ENCODE data around the gene RABGAP1L. TPM values are rescaled to one million over a fixed set of nuclear protein-coding genes. Genes with fewer than 3 reads are reported as not detected.
"Not testable (repeated sequence)": the region's sequence is repeated elsewhere in the genome, so short reads cannot be mapped to it uniquely, and the experiment has no call there.

Gene RABGAP1L
- total RNA-seq, 4 donors from 2014 or later, result 31.7 to 49.7 (median 34.3) TPM

DNA sequence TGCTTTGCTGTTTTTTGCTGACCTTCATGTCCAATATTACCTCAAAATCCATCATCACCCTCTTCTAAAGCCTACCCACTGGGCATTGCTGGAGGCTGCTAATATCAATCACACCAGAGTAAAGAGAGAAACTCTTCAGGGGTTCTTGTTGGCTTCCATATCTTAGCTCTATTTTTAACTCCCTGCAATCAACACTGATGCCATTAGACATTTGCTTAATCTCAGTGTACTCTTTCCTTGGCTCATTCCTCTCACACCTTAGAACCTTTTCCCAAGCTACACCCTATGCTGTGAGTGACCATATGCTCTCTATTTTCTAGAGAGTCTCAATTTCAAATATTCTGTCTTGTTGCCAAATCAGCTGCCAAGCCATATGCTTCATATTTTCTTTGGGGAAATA is 40.6 kb upstream of the RABGAP1L start:
- TF ChIP-seq, protein P1, sequence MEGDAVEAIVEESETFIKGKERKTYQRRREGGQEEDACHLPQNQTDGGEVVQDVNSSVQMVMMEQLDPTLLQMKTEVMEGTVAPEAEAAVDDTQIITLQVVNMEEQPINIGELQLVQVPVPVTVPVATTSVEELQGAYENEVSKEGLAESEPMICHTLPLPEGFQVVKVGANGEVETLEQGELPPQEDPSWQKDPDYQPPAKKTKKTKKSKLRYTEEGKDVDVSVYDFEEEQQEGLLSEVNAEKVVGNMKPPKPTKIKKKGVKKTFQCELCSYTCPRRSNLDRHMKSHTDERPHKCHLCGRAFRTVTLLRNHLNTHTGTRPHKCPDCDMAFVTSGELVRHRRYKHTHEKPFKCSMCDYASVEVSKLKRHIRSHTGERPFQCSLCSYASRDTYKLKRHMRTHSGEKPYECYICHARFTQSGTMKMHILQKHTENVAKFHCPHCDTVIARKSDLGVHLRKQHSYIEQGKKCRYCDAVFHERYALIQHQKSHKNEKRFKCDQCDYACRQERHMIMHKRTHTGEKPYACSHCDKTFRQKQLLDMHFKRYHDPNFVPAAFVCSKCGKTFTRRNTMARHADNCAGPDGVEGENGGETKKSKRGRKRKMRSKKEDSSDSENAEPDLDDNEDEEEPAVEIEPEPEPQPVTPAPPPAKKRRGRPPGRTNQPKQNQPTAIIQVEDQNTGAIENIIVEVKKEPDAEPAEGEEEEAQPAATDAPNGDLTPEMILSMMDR (IDR thresholded peaks at IDR 0.05), result no peak
- DNase-seq (ENCODE audit: low spot score), result no peak
- ATAC-seq (ENCODE audit: low FRiP score), result no peak

DNA sequence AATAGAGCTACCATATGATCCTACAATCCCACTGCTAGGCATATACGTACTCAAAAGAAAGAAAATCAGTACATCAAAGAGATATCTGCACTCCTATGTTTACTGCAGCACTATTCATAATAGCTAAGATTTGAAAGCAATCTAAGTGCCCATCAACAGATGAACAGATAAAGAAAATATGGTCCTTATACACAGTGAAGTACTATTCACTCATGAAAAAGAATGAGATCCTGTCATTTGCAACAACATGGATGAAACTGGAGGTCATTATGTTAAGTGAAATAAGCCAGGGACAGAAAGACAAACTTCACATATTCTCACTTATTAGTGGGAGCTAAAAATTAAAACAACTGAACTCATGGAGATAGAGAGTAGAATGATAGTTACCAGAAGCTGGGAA is 37.0 kb upstream of the RABGAP1L start:
- not testable (repeated sequence) for DNase-seq (ENCODE audit: low spot score); ATAC-seq (ENCODE audit: low FRiP score)

DNA sequence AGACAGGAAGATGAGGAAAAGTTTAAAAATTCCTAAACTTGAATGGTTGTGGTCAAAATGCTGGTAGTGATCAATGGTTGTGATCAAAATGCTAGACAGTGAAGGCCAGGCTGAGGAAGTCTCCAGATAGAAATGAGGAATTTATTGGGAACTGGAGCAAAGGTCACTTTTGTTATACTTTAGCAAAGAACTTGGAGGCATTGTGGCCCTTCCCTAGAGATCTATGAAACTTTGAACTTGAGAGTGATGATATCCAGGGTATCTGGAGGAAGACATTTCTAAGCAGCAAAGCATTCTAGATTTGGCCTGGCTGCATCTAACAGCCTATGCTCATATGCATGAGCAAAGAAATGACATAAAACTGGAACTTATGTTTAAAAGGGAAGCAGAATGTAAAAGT is 35.5 kb upstream of the RABGAP1L start:
- ATAC-seq (ENCODE audit: low FRiP score) (no peak), DNase-seq (ENCODE audit: low spot score) (no peak)

DNA sequence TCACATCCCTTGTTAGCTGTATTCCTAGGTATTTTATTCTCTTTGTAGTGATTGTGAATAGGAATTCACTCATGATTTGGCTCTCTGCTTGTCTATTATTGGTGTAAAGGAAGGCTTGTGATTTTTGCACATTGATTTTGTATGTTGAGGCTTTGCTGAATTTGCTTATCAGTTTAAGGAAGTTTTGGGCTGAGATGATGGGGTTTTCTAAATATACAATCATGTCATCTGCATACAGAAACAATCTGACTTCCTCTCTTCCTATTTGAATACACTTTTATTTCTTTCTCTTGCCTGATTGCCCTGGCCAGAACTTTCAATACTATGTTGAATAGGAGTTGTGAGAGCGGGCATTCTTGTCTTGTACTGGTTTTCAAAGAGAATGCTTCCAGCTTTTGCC is 32.1 kb upstream of the RABGAP1L start:
- ATAC-seq (ENCODE audit: low FRiP score), result not testable (repeated sequence)

More for the DNA sequence above, 35.5 kb upstream of the RABGAP1L start:
- TF ChIP-seq, protein P1 (IDR thresholded peaks at IDR 0.05), result no peak

DNA sequence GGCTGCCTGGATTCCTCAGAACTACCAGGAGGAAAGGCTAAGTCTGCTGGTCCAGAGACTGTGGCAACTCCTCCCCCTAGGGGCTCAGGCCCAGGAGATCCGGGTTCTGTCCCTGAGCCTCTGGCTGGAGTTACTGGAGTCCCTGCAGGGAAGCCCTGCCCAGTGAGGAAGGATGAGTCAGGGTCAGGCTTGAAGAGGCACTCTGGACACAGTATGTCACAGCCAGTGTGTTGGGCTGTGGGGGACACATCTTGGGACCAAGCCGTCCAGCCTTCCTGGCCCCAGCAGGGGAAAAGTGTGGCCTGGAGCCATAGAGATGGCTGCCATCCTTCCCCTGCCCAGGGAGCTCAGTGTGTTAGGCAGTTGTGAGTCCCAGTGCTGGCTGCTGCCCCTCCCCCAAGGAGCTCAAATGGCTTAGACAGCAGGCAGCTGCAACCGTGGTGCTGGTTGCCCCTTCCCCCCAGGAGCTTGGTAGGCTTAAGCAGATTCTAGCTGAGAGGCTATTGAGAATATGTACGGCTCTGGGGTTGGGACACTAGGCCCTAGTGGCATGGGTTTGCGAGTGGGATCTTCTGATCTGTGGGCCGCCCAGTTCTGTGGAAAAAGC is 28.2 kb upstream of the RABGAP1L start:
- TF ChIP-seq, protein P1 (IDR thresholded peaks at IDR 0.05), result no peak
- DNase-seq (ENCODE audit: low spot score), result no peak
- ATAC-seq (ENCODE audit: low FRiP score), result no peak

More for the DNA sequence above, 32.1 kb upstream of the RABGAP1L start:
- DNase-seq (ENCODE audit: low spot score), result not testable (repeated sequence)

DNA sequence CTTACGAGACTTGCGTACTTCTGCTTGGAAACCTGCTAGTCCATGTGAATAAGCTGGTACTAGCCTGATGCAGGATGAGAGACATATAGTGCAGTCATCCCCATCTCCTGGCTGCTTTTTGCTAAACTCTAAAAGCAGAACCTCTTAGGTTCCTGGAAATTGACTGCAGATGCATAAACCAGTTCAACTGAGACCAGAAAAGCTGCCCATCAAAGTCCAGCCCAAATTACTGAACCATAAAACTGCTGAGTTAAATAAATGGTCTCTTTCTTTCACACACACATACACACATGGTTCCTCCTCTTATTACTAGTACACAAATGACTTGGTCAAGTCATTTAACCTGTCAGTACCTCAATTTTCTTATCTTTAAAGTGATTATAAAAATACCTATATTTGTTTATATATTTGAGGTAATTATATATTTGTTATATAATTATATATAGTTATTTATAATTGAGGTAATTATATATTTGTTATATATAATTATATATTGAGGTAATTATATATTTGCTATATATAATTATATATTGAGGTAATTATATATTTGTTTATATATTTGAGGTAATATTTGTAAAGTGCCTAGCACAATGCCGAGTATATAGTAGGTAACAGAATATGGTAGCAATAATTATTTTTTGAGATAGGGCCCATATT is 25.2 kb upstream of the RABGAP1L start:
- DNase-seq (ENCODE audit: low spot score), result no peak
- ATAC-seq (ENCODE audit: low FRiP score), result no peak
- TF ChIP-seq, protein P1 (IDR thresholded peaks at IDR 0.05), result no peak

DNA sequence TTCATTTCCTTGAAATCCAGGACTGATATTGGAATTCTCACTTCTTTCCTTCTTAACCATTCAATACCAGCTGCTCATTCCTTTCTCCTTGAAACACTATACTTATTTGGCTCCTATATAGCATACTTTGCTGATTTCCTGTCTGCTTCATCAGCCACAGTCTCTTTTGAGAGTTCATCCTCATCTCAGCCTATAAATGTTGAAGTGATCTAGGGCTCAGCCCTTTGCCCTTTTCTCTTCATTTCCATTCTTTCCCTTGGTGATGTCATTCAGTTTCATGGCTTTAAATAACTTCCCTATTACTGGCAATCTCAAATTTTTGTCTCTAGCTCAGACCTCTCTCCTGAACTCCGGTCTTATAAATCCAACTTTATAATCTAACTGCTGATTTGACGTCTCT is 24.1 kb upstream of the RABGAP1L start:
- TF ChIP-seq, protein P1 (IDR thresholded peaks at IDR 0.05), result no peak
- DNase-seq (ENCODE audit: low spot score) (no peak), ATAC-seq (ENCODE audit: low FRiP score) (no peak)

DNA sequence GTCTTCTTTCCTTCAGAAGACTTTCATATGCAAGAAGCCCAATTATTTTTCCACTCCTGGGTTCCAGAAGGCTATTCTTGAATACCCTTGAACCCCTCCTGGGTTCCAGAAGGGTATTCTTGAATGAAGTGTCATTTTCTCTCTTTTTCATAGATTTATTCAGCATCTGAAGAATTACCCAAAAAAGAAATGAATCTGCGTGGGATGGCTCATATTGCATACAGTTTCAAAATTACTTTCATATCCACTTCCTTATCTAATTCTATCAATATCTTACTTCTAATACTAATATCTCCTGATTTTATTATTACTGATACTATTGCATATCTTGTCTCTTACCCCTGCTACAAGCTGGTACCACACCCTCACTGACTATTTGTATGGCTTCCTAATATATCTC is 22.6 kb upstream of the RABGAP1L start:
- DNase-seq (ENCODE audit: low spot score), result no peak
- TF ChIP-seq, protein P1 (IDR thresholded peaks at IDR 0.05), result no peak
- ATAC-seq (ENCODE audit: low FRiP score), result no peak
